Measurements from ENCODE around the gene ERG28. TPM values are rescaled to one million over a fixed set of nuclear protein-coding genes. Genes with fewer than 3 reads are reported as not detected.

ERG28 gene
- total and polyA plus RNA-seq, 10 of the 15 experiments (the other 5 are each of a cell fraction or from before 2014, with no cell fraction given) = 15.2 to 67.0 (median 48.1) TPM

- BruUV-seq (replicated peaks) = no TSS peak
- TF ChIP-seq, protein P1, sequence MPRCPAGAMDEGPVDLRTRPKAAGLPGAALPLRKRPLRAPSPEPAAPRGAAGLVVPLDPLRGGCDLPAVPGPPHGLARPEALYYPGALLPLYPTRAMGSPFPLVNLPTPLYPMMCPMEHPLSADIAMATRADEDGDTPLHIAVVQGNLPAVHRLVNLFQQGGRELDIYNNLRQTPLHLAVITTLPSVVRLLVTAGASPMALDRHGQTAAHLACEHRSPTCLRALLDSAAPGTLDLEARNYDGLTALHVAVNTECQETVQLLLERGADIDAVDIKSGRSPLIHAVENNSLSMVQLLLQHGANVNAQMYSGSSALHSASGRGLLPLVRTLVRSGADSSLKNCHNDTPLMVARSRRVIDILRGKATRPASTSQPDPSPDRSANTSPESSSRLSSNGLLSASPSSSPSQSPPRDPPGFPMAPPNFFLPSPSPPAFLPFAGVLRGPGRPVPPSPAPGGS (IDR thresholded peaks at IDR 0.05; ENCODE audit: borderline replicate concordance, insufficient read depth, low read depth, low read length, poor library complexity, severe bottlenecking) = no peak
- TF ChIP-seq SREBF2 (IDR thresholded peaks at IDR 0.05; ENCODE audit: low read length) = no peak
- TF ChIP-seq ZNF384 (IDR thresholded peaks at IDR 0.05; ENCODE audit: borderline replicate concordance, low read depth, low read length) = no peak
- TF ChIP-seq E2F8 (IDR thresholded peaks at IDR 0.05; ENCODE audit: low read depth, partially characterized antibody) = no peak
- TF ChIP-seq EGR1 (IDR thresholded peaks at IDR 0.05; ENCODE audit: borderline replicate concordance in 1 of 2, low read depth in 2 of 2, low read length in 2 of 2) = no peak
- no peak for TF ChIP-seq SIX5 (IDR thresholded peaks at IDR 0.05; ENCODE audit: low read depth, low read length, severe bottlenecking)
- no peak for TF ChIP-seq STAT1 (conservative IDR thresholded peaks at IDR 0.05)
- TF ChIP-seq LARP7 (IDR thresholded peaks at IDR 0.05) = no peak
- TF ChIP-seq CBX5 (IDR thresholded peaks at IDR 0.05; ENCODE audit: low read depth) = no peak
- H3K27ac ChIP-seq (ENCODE audit: control insufficient read depth, insufficient read depth) = no peak overlapping the region
- H3K4me1 ChIP-seq (ENCODE audit: control insufficient read depth, insufficient read depth, low read length) = no peaks in the 10 kb centered on the region
- SMC1A ChIA-PET (ENCODE audit: uncharacterized antibody, unreplicated experiment) = interaction anchor here (0.7 to 12.4 kb wide), 13 partner anchors 11 to 448 kb away, joined by 3 to 375 read pairs (median 4); partner anchors contain the start of genes BATF and FLVCR2
- intact Hi-C loops (cut with micrococcal nuclease; ENCODE audit: unreplicated experiment) = loop anchor here (10.0 kb wide), 1 partner anchor 523 kb away; no protein-coding TSS in a partner anchor
- FAIRE-seq = no peak
- H3K9me3 ChIP-seq (replicated peaks; ENCODE audit: control insufficient read depth, insufficient read depth, low read length) = no peaks in the 10 kb centered on the region
- in situ Hi-C loops (cut with MboI) = loop anchor here (10.0 kb wide), 1 partner anchor 533 kb away; the partner anchor contains the start of gene NEK9
- H4K20me1 ChIP-seq (ENCODE audit: control insufficient read depth, insufficient read depth) = no peaks in the 10 kb centered on the region
- CTCF ChIA-PET = interaction anchor here (0.9 to 13.0 kb wide), 16 partner anchors 8 to 353 kb away, joined by 3 to 578 read pairs (median 4); partner anchors contain the start of genes FLVCR2 and TGFB3
- POLR2A ChIA-PET = interaction anchor here (0.7 to 1.7 kb wide), 2 partner anchors 10 to 13 kb away, joined by 8 to 10 read pairs; no protein-coding TSS in a partner anchor
- H3K79me2 ChIP-seq (ENCODE audit: control insufficient read depth, insufficient read depth, low read length) = peaks cover 31% of the 10 kb centered on the region
- H2AFZ ChIP-seq (ENCODE audit: control insufficient read depth, low read depth, low read length) = no peak overlapping the region
- WGBS (ENCODE audit: insufficient coverage, insufficient replicate concordance, low lambda C conversion rate, missing lambda C conversion rate) = 77% methylated on average over 4 of the region's 4 CpGs
- H3K4me3 ChIP-seq = no peak overlapping the region
- H3K27me3 ChIP-seq (replicated peaks in 1 of 2; ENCODE audit: control insufficient read depth in 2 of 2, insufficient read depth in 2 of 2, low read length in 1 of 2) = no peaks in the 10 kb centered on the region
- no peak for ATAC-seq
- DNase-seq (ENCODE audit: low read depth, low spot score) = no peak
- RAD21 ChIA-PET (ENCODE audit: unreplicated experiment) = interaction anchor here (0.9 to 13.7 kb wide), 9 partner anchors 52 to 351 kb away, joined by 3 to 320 read pairs (median 6); partner anchors contain the start of gene FLVCR2
- H3K4me2 ChIP-seq (ENCODE audit: control insufficient read depth, insufficient read depth) = no peak overlapping the region
- peaks cover 0 to 20% of the 10 kb centered on the region in 2 experiments; a peak in 3 of 4 replicates for H3K36me3 ChIP-seq (ENCODE audit: control insufficient read depth in 2 of 2, insufficient read depth in 2 of 2, low read length in 1 of 2)
- H3K9ac ChIP-seq (ENCODE audit: control insufficient read depth, insufficient read depth, low read length) = no peak overlapping the region
Observed at GRCh38 chr14:75657331-75657730, 3.3 kb downstream of the ERG28 start.

Data from GM12878 (cell line).